HG03175 (cell line): ENCODE data around the gene THAP10.
"Not testable (repeated sequence)": the region's sequence is repeated elsewhere in the genome, so short reads cannot be mapped to it uniquely, and the experiment has no call there.

Experiments used
- ATAC-seq: cut with Tn5 transposase; IDR thresholded peaks from one replicate; pipeline ENCODE4 v1.9.1; 2021; ENCODE audit warnings: mild to moderate bottlenecking, moderate library complexity; ENCODE audit not compliant: unreplicated experiment

The THAP10 gene

DNA sequence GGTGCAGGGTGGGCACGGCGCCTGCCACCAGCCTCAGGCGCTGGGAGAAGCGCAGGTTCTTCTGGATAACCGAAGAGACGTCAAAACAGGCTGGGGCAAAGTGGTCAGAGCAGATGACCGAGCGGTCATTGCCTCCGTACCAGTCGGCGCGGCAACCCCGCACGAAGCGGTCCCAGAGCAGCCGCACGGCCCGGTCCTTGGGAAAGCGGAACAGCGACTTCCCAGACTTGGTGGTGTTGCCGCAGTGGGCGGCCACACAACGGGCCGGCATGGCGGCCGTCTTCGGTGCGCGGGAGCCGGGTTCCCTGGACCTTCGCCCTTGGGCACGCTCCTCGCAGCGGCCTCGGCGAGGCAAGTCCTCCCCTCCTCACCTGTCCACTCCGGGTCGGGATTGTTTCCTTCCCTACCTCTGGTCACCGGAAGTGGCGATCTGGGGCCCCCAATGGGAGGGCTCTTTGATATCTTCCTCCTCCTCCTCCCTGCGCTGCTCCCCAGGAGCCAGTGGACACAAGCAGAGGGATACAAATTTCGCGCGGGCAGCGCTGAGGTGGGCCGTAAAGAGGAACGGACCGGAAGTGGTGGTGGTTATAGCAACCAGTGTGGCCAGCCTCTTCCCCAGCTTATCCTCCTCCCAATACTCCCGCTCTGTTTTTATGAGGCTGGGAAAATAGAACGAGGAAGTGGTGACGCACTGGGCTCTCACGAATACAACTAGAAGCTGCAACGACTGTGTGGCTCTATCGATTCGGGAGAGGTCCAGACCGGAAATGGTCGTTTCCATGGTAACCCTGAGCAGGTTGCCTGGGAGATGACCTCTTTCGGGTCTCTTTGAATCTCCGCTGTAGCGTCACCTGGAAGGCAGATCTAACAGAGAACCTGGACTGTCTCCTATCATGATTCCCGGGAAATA, at the start of gene THAP10, which contains the start of gene LRRC49:
Gene THAP10, minus strand, starts transcription at position 432 of the 910 bp plus-strand sequence. Its CDS starts 161 bp downstream, at position 271.
Gene LRRC49, plus strand, starts transcription at position 825 of the 910 bp plus-strand sequence. Its CDS starts 69 bp downstream, at position 894.
- ATAC-seq = peak; percentile 90

- ATAC-seq = no peak
These were observed 44.1 kb upstream of the THAP10 start for GRCh38 chr15:70936326-70936725.

- no peak for ATAC-seq
These were observed 43.4 kb upstream of the THAP10 start for GRCh38 chr15:70935631-70936030.

- no peak for ATAC-seq
These were observed 41.2 kb upstream of the THAP10 start for GRCh38 chr15:70933411-70933810.

DNA sequence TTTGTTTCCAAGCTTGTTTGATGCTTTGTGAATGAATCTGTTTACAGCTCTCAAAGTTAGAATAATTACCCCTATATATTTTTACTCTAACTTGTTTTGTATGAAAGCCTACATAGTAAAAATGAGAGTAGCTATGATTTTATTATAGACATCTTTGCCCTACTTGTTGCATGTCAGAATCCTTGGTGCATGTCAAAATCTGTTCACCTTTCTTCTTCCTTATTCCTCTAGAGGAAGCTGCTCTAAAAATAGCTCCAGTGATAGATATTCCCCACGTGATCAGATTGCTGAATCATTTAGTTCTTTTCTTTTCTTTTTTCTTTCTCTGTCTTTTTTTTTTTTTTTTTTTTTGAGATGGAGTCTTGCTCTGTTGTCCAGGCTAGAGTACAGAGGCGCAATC, 40.2 kb upstream of the THAP10 start:
- no peak for ATAC-seq

DNA sequence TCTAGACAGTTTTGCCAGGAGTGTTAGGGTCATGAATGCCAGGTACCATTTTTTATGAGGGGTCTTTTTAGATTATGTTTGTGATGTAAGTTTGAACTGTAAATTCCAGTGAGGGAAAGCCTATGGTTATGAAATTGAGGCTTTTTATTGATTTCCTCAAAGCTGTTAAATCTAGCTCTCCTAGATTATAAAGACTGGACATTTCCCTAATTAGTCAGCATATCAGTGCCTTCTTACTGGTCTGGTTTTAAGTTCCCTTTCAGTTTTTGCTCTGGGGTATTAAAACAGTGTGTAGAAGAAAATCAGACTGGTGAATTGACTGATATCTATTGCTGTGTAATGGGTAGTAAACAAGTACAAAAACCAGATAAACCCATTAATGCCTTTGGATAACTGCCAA, 39.6 kb upstream of the THAP10 start:
- no peak for ATAC-seq

GRCh38 chr15:70926914-70927313, 34.7 kb upstream of the THAP10 start:
- ATAC-seq = not testable (repeated sequence)

DNA sequence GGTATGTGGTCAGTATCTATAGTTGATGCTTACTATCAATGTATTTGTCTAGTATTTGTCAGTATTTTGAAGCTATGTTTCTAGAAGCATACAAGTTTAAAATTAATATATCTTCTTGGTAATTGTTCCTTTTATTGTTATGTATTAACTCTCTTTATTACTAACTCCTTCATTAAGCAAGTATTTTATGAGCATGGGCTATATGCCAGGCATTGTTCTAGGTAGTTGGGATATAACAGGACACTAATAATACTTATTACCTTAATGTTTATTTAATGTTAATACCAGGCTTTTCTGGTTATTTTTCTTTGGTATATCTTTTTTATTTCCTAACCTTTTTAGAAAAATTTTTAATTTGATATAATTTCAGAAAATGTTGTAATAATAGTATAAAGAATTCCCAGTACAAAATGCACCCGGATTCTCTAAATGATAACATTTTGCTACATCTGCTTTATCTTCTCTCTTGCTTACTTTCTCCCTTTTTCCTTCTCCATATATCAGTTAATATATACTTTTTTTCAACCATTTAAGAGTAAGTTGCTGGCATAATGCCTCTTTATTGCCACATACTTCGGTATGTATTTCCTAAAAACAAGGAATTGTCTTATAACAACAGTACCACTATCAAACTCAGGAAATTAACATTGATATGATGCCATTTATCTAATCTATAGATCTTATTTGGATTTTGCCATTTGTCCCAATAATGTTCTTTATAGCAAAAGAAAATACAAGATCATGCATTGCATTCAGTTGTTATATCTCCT, 31.3 kb upstream of the THAP10 start:
- no peak for ATAC-seq

DNA sequence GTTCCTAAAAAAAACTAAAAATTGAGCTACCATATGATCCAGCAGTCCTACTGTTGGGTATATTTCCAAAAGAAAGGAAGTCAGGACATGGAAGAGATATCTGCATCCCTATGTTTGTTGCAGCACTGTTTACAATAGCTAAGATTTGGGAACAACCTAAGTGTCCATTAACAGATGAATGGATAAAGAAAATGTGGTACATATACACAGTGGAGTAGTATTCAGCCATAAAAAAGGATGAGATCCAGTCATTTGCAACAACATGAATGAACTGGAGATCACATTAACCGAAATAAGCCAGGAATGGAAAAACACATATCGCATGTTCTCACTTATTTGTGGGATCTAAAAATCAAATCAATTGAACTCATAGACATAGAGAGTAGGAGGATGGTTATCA, 29.9 kb upstream of the THAP10 start:
- ATAC-seq = no peak

GRCh38 chr15:70920981-70921696, 28.9 kb upstream of the THAP10 start:
- ATAC-seq = no peak

GRCh38 chr15:70917955-70918354, 25.7 kb upstream of the THAP10 start:
- no peak for ATAC-seq

- no peak for ATAC-seq
These were observed 24.3 kb upstream of the THAP10 start for GRCh38 chr15:70916531-70916930.

- ATAC-seq = no peak
These were observed 20.0 kb upstream of the THAP10 start for GRCh38 chr15:70912187-70912586.

GRCh38 chr15:70910958-70911357, 18.7 kb upstream of the THAP10 start:
- no peak for ATAC-seq

DNA sequence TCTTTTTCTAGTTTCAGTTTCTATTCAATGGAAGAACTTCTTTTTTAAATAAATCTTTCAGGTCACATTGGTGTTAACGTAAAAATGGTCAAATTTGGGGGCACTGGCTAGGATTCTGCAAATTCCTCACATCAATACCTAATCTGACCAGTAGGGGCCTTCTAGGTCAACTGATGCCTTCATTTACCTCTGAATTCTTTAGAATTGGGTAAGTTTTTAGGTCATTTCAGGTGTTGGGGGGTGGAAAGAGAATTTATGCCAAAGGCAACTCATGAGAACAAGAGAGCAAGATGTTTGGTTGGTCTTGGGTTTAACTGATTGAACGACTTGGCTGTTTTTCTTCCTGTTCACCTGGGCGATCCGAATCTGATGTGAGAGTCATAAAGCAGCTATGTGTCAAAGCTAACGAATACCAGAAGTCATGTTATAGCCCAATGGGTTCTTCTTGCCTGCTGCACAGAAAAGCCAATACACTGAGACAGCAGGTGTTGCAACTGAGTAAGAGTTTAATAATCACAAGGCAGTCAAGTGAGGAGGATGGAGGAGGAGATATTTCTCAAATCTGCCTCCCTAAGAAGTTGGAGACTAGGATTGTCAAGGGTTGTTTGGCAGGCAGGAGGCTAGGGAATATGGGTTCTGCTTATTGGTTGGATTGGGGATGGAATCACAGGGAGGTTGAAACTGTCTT, 15.7 kb upstream of the THAP10 start:
- ATAC-seq = no peak

DNA sequence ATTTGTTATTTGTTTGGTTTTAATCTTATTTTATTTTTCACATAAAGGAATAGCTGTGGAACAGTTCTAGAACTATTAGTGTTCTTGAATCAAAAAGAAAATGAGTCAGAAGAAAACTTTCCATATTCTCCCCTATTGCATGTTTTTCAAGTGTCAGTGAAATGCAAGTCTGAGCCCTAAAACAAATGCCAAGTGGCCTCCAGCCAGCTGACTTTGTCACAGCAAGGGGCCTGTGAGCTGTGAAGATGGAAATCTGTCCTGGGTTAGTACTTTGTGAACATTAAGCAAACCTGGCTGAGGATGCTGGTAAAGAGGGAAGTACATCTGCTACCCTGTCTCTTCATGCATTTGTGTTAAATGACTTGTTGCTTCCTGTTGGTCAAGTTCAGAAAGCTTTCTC, 14.6 kb upstream of the THAP10 start:
- no peak for ATAC-seq

GRCh38 chr15:70902107-70902506, 9.9 kb upstream of the THAP10 start:
- no peak for ATAC-seq

DNA sequence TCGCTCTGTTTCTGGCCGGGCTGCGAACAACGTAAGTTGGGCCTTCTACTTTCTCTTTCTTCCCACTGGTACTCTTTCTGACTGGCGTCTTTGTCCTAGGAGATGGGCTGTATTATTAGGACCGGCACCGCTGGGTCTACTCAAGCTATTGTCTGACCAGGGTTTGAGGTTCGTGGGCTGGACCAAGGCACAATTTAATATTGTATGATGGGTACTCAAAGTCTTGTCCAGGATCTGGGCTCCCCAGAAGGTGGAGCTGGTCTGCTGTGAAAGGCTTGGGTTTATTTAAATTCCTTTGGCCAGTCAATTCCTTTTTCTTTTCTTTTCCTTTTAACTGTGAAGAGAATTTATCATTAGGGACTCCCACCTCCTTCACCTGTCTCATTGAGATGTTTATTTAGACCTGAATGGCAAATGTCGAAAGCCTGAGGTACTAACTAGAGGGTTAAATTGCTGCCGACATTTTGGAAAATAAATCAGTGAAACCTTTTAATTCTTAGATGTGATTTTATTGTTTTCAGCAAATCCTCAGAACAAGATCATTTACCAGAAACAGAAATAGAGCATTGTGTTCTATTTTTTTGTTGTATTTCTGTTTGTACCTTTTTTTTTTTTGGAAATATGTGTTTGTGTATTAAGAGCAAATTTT, 803 bp upstream of the THAP10 start:
- peak; percentile 29 for ATAC-seq

GRCh38 chr15:70882361-70882760, 9.9 kb downstream of the THAP10 start:
- ATAC-seq = no peak

GRCh38 chr15:70880781-70881180, 11.5 kb downstream of the THAP10 start:
- no peak for ATAC-seq
